HG03558 (cell line): ENCODE data around the gene IL17RD.

ENCODE experiments used
- ATAC-seq: cut with Tn5 transposase; IDR thresholded peaks from one replicate; pipeline ENCODE4 v1.9.1; 2021; ENCODE audit warnings: moderate number of reproducible peaks; ENCODE audit not compliant: unreplicated experiment; ENCODE audit errors: extremely low read depth

Gene IL17RD

DNA sequence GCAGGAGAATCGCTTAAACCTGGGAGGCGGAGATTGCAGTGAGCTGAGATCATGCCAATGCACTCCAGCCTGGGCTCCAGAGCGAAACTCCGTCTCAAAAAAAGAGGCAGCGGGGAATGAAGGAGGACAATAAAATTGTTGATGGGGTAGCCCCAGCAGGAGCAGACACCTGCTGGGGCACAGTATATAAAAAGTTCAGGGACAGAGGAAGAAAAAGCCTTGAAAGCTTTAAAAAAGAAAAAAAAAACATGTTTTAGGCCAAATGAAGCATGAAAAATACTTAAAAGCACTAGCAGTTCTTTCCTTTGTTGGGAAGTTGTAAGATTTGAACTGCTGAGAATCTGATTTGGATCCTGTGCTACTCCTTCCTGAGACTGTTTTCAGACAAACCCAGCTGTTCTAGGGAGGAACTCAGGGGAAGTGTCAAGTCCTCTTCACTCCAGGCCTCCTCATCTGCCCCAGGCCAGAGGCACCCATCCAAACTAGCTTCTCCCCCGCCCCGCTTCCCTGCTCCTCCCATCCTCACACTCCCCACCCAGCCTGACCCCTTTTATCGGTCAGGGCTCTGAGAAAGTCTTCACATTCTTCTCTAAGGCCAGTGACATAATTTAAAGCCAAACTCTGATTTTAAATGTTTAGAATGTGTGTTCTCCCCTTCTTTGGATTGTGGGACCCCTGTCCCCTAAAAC is 4.9 kb downstream of the IL17RD start:
- ATAC-seq: no peak

DNA sequence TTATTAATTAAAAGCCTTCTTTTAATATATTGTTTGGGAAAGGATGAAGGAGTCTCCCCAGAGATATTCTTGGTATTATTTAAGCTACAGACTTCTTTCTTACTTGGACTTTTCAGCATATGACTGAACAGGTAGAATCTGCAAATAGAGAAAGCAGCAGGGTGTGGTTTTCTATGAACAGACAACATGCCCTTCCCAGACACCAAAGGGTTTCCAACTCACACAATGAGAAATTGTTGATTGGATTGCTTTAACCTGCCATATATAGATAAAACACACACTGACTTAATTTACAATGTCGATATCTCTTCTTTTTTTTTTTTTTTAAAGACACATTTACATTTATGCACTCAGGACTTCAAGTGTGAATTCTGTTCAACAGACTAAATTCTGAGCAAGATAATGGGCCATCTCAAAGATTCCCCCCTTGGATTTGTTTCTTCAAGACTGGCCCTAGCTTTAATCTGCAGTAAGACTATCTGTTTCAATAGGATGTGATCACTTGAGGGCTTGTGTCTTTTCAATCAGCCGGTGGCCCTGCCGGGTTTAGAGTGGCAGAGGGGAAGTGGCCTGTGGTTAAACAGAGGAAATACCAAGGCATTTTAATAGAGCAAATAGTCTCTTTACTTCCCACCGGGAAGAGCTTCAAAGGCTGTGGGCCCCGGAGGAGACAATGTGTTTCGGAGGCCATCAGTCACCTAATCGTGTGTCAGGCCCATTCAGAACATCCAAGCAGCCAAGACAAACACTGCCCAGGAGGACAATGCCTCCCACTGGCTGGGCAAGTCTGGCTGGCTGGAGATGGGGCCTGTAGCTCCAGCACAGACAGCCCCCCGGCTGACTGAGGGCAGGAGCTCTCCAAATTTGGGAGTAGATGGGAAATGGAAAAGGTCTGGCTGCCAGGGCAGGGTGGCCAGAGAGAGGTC is 6.1 kb downstream of the IL17RD start:
- ATAC-seq: no peak

DNA sequence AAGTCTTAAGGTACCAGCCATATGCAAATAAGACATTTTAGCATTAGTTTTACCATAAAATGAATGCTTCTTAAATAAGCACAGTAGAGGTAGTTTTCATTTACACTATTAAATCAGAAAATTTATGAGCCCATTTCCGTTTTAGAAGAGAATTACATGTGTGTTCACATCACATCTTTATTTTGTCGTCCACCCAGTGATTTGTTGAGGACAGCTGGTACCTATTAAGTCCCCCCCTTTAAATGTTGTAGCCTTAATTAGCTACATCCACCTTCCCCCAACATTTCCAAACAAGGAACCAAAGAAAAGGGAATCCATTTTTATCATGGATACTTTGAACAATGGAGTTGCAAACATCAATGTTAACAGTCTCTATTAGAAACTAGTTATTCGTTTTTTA is 6.8 kb downstream of the IL17RD start:
- no peak for ATAC-seq

DNA sequence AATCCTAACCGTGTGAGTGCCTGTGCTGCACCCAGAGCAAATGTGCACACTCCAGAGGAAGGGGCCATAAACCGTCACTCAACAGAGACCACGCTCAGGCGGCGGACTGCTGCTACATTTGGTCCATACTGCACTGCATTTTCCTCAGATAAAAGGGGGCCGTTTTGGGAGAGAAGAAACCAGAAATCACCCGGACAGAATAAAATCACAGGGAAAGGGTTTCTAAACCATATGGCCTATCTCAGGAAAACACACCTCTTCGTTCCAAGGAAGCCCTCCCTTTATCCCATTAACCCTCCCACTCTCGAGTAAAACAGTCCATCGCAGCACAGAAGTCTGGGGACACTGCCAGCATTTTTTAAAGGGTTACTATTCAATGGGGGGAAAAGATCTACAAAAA is 7.6 kb downstream of the IL17RD start:
- no peak for ATAC-seq

DNA sequence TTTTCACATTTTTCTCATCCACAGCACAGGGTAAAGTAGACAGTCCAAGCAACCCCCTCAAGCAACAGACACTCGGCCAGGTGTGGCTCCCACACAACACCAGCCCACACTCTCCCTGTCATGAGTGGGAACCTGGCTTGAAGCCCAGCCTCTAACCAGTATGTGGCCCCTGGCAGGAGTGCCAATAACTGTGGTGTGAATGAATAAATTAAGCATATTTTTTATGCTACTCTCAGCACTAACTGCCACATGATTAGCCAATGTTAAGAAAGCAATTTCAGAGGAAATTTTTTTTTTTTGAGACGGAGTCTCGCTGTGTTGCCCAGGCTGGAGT is 9.9 kb downstream of the IL17RD start:
- ATAC-seq: no peak

DNA sequence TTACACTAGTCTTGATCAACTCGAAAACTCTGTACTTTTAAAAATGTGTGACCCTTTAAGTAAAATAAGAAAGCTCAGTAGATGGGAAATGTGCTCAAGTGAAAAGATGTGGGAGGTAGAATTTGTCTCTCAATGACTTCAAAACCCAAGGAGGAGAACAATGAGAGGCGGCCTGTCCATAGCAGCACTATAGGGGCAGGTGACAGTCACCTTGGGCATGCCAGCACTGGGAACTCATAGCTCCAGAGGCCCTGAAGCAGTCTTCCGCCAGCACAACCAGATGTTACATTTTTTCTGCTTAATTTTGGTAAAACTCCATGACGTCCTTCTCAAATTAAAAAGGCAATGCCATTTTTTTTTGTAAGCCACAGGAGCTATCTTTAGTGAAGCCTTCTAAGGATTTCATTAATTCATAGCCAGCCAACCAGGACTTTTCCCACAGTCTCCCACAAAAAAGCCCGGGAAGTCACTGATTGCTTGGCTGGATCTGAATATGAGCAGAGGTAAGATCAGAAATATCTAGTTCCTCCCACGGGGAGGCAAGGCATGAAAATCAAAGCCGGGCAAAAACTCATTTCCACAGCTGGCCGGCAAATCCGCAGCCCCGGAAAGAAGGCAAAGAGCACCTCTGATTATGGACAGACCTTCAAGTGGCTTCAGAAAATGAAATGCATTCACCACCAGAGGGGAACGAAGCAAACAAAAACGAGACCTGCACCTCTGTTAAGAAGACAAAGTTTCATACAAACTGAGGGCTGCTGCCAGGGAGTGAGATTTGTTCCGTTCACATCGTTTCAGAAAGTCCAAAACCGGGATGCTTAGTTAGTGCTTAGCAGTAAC is 10.5 kb downstream of the IL17RD start:
- ATAC-seq: no peak

DNA sequence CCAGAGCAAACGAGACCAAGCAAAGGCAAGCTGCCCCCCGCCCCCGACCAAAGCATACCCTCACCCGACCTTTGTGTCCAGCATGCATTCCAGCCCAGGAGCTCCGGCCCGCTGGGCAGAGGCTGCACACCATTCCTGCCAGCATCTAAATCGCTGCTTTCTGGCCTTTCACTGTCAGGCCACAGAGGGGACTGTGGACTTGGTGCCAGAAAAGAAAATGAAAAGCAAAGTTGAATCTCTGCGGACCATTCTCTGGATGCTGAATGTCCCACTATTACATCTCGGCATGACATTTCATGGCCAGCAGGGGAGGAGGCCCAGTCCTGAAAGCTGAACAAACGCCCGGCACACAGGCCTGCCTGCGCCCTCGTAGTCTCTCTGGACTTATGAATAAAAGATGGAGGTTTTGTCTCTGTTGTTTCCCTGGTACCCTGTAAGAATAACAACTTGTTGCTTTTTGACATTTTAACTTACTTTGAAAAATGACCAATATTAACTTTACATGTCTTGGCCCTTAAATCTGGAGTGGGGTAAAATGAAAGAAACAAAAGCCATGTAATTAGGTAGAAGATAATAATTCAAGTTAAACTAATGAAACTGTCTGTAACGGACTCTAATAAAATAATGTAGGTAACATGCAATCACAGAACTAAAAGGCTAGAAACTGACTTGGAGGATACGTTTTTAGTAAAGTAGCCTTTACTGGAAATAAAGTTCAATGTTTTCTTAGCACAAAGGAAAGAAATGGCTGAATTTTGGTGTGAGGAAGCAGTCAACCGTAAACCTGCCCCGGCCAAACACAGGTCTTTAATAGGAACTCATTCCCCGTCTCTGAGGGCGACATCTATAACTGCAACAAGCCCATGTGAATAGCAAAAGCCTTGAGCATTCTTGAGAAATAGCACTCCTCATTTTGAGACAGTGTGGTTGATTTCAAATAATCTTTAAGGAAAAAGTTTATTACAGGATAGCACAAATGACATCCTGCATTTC is 12.7 kb downstream of the IL17RD start:
- no peak for ATAC-seq

DNA sequence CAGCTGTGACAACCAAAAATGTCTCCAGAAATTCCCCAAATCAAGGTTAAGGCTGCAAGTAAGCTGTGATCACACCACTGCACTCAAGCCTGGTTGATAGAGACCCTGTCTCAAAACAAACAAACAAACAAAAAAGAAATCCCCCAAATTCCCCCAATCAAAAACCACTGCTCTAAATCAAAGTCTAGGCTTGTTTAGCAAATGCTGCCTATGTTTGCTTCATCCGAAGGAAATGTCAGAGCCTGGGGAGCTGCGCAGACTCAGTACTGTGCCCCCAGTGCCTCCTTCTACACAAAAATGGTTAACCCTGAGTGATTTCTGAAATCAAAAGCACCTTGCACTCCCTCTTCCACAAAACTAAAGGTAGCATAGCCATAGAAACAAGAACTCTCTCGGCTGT is 13.4 kb downstream of the IL17RD start:
- ATAC-seq: no peak

DNA sequence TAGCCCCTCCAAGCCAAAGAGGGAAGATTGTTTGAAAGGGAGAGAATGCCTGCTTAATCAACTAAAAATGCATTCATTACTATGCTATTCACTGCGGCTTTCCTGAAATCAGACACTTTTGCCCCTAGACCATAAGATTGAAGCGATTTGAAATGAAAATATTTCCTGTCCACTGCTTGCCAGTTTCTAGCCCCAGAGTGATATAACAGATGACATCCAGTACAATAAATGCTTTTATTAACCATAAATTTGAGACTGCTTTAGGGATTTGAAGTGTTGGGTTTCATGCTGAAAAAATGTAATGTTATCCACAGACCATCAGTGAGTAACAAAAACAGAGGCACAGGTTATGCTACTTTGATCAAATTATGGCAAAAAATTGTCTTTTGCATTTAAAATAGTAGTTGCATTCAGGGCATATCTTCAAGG is 14.1 kb downstream of the IL17RD start:
- ATAC-seq: no peak

DNA sequence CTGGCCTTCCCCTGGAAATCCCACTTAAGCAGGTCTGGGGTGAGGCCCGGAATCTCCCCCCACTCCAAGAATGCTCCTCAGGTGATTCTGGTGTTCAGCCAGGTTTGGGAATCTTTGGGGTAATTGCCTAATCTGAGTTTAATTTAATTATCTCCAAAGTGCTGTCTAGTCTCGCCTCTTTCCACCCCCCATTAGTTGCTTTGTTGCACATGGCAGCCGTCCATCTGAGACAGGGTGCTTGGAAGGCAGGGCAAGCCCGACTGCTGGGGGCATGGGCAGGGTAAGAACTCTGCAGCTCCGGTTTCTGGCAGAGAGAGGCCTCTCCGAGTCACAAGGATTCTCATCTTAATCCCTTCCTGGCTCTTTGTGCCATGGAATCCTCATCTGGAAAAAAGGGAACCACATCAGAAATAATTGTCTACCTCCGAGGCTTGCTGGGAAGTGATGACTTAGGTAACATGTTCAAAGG is 15.0 kb downstream of the IL17RD start:
- ATAC-seq: no peak

DNA sequence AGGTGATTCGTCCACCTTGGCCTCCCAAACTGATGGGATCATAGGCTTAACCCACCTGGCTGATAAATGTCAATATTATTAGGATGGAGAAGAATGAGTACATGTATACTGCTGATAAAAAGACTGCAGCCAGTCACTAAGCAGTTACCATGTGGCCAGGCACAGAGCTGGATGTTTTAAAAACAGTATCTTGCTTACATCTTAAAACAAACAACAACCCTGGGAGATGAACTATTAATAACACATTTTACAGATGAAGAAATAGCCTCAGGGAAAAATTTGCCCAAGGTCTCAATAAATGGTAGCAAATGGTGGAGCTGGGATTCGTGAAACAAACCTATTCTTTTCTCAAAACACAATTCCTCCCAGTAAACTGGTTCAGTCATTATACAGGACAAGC is 18.1 kb downstream of the IL17RD start:
- ATAC-seq: no peak

DNA sequence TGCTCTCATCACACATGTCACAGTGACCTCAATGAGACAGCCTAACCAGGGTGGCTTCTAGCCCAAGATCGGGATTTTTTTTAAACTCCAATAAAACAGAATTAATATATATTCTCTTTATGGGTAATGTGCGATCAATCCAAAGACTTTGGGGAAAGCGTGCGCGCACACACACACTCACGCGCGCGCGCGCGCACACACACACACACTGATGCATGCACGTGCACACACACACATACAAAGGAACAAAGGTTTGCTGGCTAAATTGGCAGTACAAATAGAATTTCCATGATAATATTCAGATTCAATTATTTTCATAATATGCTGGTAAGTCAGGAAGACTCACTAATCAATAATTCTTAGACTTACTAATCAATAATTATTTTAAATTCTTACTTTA is 19.3 kb downstream of the IL17RD start:
- ATAC-seq: no peak

DNA sequence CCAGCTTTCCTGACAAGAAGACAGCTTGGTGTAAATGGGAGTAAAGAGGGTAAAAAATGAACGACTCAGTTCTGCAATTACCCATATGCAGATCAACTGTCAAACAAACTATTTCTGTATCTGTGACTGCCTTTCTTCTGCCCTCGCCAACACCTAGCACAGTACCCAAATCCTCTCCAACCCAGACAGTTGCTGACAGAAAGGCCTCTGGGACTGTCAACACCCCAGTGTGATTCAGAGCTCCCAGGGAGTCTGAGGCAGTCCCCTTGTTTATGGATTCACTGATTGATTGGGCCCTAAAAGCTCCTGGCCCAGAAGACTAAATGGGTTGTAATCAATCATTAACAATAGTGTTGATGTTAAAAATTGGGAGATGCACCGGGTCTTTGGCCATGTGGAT is 20.2 kb downstream of the IL17RD start:
- ATAC-seq: no peak

DNA sequence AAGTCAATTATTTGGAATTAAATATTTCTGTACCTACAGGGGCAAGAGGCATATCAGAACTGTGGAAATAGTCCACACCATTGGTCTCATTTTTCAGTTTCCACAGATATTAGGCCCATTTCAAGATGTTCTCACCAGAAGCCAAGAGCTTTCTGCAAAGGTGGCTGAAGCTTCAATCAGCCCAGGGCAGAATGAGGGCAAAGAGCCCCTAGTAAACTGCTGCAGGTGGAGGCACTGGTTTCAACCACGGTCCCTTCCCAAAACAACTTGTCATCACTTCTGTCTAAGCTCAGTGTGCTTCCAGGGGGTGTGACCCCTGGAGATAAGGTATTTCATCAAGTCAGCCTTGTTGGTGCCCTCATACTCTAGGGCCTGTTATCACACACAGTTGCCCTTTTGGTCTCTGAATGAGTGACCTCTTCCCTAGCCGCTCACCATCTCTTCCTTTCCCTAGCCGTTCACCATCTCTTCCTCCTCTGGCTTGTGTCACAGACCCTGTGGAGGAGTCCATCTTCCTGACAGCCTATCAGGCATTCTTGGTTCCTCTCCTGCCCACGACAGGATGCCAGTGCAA is 21.2 kb downstream of the IL17RD start:
- no peak for ATAC-seq

DNA sequence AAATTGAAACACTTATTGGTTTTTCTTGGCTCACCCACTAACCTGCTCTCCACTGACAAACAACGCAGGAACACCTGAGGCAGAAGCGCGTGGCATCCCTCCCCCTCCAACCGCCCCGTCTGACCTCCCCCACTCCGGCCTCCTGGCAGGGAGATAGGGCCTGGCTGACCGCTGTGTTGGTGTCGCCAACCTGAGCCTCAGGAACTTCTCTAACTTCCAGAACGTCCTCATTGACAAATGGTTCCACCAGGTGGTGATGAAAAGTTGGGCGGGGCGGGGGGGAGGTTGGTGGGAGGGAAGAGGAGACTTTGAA is 22.8 kb downstream of the IL17RD start:
- ATAC-seq: no peak

DNA sequence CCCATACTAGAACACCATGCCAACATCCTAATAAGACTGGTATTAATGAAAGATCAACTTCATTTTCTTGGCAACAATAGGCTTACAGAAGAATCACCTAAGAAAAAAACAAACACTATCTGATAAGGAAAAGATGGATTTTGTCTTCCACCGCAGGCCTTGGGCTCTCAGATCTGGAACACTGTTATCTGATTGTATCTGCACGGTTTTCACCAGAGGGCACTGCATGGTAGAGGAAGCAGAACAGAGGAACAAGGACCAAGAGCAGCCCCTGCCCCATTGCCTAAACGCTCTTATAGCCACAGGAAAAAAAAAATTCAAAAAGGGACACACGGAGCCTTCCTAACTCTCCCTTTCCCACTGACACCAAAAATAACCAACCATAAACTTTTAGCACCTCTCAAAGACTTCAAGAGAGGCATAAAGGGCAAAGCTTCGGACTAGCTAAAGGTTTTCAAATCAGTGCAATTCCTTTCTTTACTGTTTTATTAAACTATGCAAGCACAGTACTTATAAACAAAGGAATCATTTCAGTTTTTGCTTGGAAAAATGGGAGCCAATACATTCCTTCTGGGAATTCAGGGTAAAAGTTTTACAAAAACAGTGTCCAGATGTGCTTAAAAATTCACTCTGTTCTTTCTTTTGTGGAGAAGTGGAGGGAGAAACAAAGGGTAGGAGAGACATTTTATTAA is 23.3 kb downstream of the IL17RD start:
- ATAC-seq: no peak

DNA sequence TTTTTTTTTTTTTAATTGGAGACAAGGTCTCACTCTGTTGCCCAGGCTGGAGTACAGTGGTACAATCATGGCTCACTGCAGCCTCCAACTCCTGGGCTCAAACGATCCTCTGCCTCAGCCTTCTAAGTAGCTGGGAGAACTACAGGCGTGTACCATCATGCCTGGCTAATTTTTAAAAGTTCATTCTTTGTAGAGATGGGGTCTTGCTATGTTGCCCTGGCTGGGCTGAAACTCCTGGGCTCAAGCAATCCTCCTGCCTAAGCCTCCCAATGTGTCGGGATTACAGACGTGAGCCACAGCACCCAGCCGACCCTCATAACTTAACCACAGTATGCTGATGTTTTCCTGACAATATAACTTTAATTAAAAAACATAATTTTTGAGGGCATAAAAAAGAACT is 24.3 kb downstream of the IL17RD start:
- ATAC-seq: no peak

DNA sequence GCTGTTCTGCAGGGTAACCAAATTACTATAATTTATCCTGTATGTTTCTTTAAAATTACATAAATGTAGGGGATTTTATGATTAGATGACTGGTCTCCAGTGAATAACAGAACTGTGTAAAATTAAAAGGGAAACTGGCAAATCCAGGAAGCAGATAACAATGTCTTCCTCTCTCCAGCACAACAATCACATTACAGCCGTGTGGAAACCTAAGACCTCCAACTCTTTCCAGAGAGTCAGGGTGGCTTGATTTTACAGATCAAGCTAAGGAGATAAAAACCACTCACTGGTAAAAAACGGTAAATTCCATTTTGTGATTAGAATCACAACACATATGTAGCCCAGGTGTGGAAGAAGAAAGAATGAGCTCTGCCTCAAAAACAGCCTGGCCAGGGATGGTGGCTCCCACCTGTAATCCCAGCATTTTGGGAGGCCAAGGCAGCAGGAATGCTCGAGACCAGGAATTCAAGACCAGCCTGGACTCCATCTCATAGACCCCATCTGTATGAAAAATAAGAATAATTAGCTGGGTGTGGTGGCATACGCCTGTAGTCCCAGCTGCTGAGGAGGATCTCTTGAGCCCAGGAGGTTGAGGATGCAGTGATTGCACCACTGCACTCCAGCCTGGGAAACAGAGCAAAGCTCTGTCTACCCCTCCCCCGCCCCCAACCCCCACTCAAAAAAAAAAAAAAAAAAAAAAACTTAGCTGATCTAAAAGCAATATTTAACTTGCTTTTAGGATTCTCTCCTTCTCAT is 29.0 kb downstream of the IL17RD start:
- no peak for ATAC-seq
